OCI-LY1 (cell line): ENCODE data around the gene ITGA1.
A peak's percentile ranks its signal among the peaks of the same experiment; 100 is the strongest.

Source experiments
- H2AFZ ChIP-seq: fragments of 200-600 bp; sonication (generic), shearing (Covaris generic); 2 replicates; pipeline ENCODE4 v1.6.0; 2014; ENCODE audit warnings: antibody characterized with exemption, mild to moderate bottlenecking, low read length
- H3F3A ChIP-seq: fragments of 200-600 bp; sonication (generic), shearing (Covaris generic); 2 replicates; pipeline ENCODE4 v1.6.0; 2014; ENCODE audit warnings: mild to moderate bottlenecking, antibody characterized with exemption, low read length, moderate library complexity; ENCODE audit not compliant: insufficient read depth
- H3K27ac ChIP-seq: fragments of 200-600 bp; sonication (generic); 2 replicates; pipeline ENCODE4 v1.5.1; 2014; ENCODE audit warnings: low read length, mixed run types, mild to moderate bottlenecking, low read depth; ENCODE audit not compliant: poor library complexity, severe bottlenecking
- H3K27me3 ChIP-seq: fragments of 200-600 bp; sonication (generic); 2 replicates; pipeline ENCODE4 v1.6.0; 2014; ENCODE audit warnings: antibody characterized with exemption, mild to moderate bottlenecking, low read length, moderate library complexity; ENCODE audit not compliant: insufficient read depth
- H3K36me3 ChIP-seq: fragments of 200-600 bp; sonication (generic); 2 replicates; pipeline ENCODE4 v1.6.1; 2014; ENCODE audit warnings: mild to moderate bottlenecking, antibody characterized with exemption, low read length, moderate library complexity, mixed read lengths; ENCODE audit not compliant: insufficient read depth
- H3K4me1 ChIP-seq: fragments of 200-600 bp; sonication (generic); 2 replicates; pipeline ENCODE4 v1.5.1; 2014; ENCODE audit warnings: mild to moderate bottlenecking, low read length, moderate library complexity; ENCODE audit not compliant: insufficient read depth, severe bottlenecking
- H3K4me2 ChIP-seq: fragments of 200-600 bp; sonication (generic), shearing (Covaris generic); 2 replicates; pipeline ENCODE4 v1.6.1; 2014; ENCODE audit warnings: low read length
- H3K4me3 ChIP-seq: fragments of 200-600 bp; sonication (generic); 2 replicates; pipeline ENCODE4 v1.5.1; 2014; ENCODE audit warnings: low read length, low read depth, mild to moderate bottlenecking, mixed read lengths; ENCODE audit not compliant: poor library complexity, severe bottlenecking
- H3K79me2 ChIP-seq: fragments of 200-600 bp; shearing (Covaris generic); 2 replicates; pipeline ENCODE4 v1.6.1; 2016; ENCODE audit warnings: mixed run types, low read length, mixed read lengths; ENCODE audit not compliant: insufficient read depth
- H3K9ac ChIP-seq: fragments of 200-600 bp; sonication (generic), shearing (Covaris generic); 2 replicates; pipeline ENCODE4 v1.6.1; 2014; ENCODE audit warnings: mild to moderate bottlenecking, low read length, mixed read lengths
- H3K9me2 ChIP-seq: fragments of 200-600 bp; sonication (generic), shearing (Covaris generic); 2 replicates; pipeline ENCODE4 v1.6.1; 2014; ENCODE audit warnings: low read depth, mild to moderate bottlenecking, low read length, mixed read lengths
- H3K9me3 ChIP-seq: fragments of 200-600 bp; shearing (Covaris generic); 2 replicates; pipeline ENCODE4 v1.6.1; 2014; ENCODE audit warnings: low read length, mixed read lengths
- H4K20me1 ChIP-seq: fragments of 200-600 bp; sonication (generic), shearing (Covaris generic); 2 replicates; pipeline ENCODE4 v1.6.0; 2016; ENCODE audit warnings: mild to moderate bottlenecking, low read length; ENCODE audit not compliant: insufficient read depth
- CTCF ChIP-seq: fragments of 200-600 bp; sonication (generic), shearing (Covaris generic); IDR thresholded peaks from 2 replicates; pipeline ENCODE4 v1.5.1; 2017; ENCODE audit warnings: mild to moderate bottlenecking, antibody characterized with exemption, low read length, moderate library complexity, mixed read lengths
- EZH2 ChIP-seq: fragments of 200-600 bp; sonication (generic), shearing (Covaris generic); IDR thresholded peaks from 2 replicates; pipeline ENCODE4 v1.8.0; 2017; ENCODE audit warnings: borderline replicate concordance, mixed run types, mild to moderate bottlenecking, antibody characterized with exemption, low read length, moderate library complexity, mixed read lengths

Gene ITGA1

GRCh38 chr5:52987711-52988331, 200.1 kb downstream of the ITGA1 start:
- Histone ChIP-seq H3K9ac (no peak overlapping the region), H3F3A (no peaks in the 10 kb centered on the region), H3K4me1 (peaks cover 10% of the 10 kb centered on the region), H3K9me2 (no peaks in the 10 kb centered on the region), H3K36me3 (no peaks in the 10 kb centered on the region), H2AFZ (no peak overlapping the region), H3K4me2 (no peak overlapping the region), H3K9me3 (no peaks in the 10 kb centered on the region), H3K79me2 (no peaks in the 10 kb centered on the region), H4K20me1 (no peaks in the 10 kb centered on the region), H3K27ac (no peak overlapping the region), H3K27me3 (no peaks in the 10 kb centered on the region), H3K4me3 (no peak overlapping the region)
- TF ChIP-seq CTCF (no peak), EZH2 (no peak)

DNA sequence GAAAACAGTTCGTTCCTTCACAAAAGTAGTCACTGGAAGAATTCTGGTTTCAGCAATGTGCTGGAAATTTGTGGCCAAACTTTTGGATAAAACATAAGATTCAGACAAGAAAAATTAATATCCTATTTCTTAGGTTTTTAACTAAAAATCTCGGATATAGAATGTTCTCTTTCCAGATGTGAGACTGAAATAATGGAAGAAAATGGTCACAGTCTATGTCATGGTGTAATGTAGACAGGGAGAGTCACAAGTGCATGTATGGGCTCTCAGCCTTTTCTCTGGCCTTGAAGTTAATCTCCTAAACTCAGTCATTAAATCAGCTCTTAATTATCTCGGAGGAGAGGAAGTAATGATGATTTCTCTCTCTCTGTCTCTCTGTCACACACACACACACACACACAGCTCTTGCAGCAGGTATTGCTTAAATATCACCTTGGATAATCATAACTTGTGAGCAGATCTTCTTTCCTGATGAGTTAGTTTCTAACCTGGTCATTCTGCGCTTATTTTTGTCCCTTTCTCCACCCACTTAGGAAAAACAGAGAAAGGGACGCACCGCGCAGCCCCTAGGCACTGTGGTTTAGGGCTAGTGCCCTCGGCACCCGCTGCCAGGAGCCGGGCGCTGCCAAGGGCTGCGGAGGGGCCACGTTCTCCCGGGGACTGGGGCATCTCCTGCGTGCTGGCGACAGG, 200.8 kb downstream of the ITGA1 start:
- no peaks in the 10 kb centered on the region for H4K20me1 ChIP-seq
- H3K4me1 ChIP-seq = peaks cover 10% of the 10 kb centered on the region
- no peaks in the 10 kb centered on the region for H3K79me2 ChIP-seq
- no peaks in the 10 kb centered on the region for H3K9me2 ChIP-seq
- H2AFZ ChIP-seq = no peak overlapping the region
- 0 out of 2 replicates have a peak overlapping the region, but pooled peaks have one; percentile 25 for H3K9ac ChIP-seq
- peak overlapping the region; percentile 55 for H3K4me3 ChIP-seq
- H3K27ac ChIP-seq = no peak overlapping the region
- peak overlapping the region; percentile 70 for H3K4me2 ChIP-seq
- no peaks in the 10 kb centered on the region for H3K36me3 ChIP-seq
- H3F3A ChIP-seq = no peaks in the 10 kb centered on the region
- no peaks in the 10 kb centered on the region for H3K27me3 ChIP-seq
- TF ChIP-seq EZH2 (no peak), CTCF (no peak)
- no peaks in the 10 kb centered on the region for H3K9me3 ChIP-seq

DNA sequence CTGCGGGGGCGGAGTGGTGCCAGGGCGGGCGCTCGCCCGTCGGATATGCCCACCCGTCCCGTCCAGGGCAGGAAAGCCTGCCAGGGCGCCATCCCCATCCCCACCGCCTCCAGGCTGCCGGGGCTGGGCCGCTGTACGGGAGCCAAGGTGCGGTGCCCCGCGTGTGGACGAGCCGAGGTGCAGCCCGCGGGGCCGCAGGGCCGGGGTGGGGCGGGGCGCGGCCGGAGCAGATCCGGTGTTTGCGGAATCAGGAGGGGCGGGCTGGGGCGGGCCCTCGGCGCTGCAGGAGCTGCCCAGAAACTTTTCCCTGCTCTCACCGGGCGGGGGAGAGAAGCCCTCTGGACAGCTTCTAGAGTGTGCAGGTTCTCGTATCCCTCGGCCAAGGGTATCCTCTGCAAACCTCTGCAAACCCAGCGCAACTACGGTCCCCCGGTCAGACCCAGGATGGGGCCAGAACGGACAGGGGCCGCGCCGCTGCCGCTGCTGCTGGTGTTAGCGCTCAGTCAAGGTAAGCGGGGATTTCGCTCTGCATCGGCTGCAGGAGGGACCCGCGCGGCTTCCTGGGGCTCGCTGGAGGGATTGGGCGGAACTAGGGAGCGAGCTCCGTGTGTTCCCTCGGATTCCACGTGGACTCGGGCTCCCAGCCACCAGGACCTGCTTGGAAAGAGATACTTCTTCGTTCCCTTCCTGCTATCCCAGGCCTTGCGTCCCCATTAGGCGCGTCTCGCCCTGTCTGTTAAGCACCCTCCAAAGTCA, 201.5 kb downstream of the ITGA1 start, which contains the start of gene ITGA2:
ITGA2 (plus strand) TSS at position 328 of the 756 bp plus-strand sequence; CDS start at position 445, 117 bp downstream.
- Histone ChIP-seq H3K27me3 (no peaks in the 10 kb centered on the region), H3K9ac (peak within 1 kb of the TSS; percentile 25; the same call in 1 of the 2 replicates), H4K20me1 (no peaks in the 10 kb centered on the region), H2AFZ (no peak within 1 kb of the TSS), H3K4me3 (peak within 1 kb of the TSS; percentile 55), H3K9me2 (no peaks in the 10 kb centered on the region), H3K4me2 (peak within 1 kb of the TSS; percentile 70), H3K4me1 (peaks cover 10% of the 10 kb centered on the region), H3K79me2 (no peaks in the 10 kb centered on the region), H3K9me3 (no peaks in the 10 kb centered on the region), H3F3A (no peaks in the 10 kb centered on the region), H3K36me3 (no peaks in the 10 kb centered on the region), H3K27ac (no peak within 1 kb of the TSS)
- TF ChIP-seq EZH2 (no peak), CTCF (no peak)
